HG03460 (cell line): ENCODE results near the gene RBPMS2.
"Not testable (repeated sequence)": the region's sequence is repeated elsewhere in the genome, so short reads cannot be mapped to it uniquely, and the experiment has no call there.

ENCODE experiments used
- ATAC-seq: cut with Tn5 transposase; IDR thresholded peaks from one replicate; pipeline ENCODE4 v1.9.1; 2021; ENCODE audit not compliant: unreplicated experiment

Gene RBPMS2

DNA sequence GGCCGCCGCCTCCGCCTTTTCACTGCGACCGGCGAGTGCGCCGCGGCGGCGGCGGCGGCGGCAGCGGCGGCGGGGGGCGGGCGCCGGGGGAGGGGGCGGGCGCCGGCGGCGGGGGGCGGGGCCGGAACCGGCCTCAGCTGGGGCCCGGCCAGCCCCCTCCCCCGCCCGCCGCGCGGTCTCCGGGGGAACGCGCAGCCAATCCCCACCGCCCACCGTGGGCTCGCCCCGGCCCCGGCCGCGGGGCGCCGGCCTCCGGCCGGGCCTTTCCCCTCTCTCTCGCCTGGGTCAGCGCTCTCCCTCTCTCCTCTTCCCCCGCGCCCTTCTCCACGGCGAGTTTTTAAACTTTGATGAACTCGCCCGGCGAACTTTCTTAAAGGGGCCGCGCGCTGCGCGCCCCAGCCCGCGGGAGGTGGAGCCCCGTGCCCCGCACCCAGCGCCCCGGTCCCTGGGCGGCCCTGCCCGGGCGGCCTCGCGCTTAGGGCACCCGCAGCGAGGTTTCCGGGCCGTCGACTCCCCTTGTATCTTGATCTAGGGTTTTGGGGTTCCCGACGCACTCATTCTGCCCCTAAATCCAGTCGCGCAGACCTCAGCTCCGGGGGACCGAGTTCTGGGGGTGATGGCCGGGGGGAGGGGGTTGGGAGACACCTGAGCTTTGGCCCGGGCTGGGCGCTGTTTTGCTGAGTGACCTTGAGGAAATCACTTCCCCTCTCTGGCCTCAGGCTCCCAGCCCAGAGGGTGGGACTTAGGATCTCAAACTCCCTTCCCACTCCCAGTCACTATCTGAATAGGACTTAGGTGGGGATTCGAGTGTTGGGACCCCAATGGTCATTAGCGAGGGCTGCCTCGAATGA, at the start of gene RBPMS2:
RBPMS2 (minus strand) TSS at position 39 of the 851 bp plus-strand sequence. CDS start 270 bp downstream, outside the sequence.
- no peak for ATAC-seq

DNA sequence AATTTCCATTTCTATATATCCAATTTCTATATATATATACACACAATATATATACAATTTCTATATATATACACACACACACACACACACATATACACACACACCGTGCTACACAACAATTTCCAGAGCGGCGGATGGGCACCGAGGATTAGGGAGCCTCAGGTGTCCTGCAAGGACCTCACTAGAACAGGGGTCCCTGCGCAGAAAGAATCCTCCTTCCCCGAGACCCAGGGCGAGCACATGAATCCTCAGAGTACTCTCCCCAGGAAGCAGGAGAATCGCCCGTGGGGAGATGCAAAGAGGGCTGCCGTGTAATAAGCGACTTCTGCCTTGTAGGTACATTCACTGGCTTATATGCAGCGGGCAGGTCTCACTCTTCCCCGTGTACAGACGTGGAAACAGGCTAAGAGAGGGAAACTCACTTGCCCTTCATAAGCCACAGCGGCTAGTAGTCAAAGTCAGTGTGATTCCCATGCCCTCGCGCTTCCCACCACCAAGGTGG, 49.6 kb upstream of the RBPMS2 start:
- no peak for ATAC-seq

DNA sequence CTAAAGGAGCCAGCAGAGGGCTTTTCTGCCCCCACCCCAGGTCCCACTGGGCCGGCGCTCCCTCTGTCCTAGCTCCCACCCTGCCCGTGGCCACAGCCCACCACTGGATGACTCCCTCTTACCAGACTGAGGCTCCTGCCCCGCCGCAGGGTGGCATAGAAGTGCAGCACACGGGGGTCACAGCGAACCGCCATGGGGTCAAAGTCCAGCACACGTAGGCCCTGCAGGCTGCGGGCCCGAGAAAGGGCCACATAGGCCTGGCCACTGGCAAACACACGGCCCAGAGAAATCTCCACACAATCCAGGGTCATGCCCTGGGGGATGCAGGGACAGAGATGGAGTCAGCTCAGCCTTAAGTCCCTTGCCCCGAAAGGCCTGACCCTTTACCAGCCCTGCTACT, 41.1 kb upstream of the RBPMS2 start:
- no peak for ATAC-seq

DNA sequence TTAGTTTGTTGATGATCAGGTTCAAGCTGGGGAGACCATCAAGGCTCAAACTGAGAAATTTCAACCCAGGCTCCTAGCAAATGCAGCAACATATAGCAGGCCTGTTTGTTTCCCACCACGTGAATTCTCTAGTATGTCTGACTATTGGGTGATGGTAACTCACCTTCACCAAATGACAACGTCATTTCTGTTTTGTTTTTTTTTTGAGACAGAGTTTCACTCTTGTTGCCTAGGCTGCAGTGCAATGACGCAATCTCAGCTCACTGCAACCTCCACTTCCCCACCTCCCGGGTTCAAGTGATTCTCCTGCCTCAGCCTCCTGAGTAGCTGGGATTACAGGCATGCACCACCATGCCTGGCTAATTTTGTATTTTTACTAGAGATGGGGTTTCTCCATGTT, 39.6 kb upstream of the RBPMS2 start:
- ATAC-seq = not testable (repeated sequence)

DNA sequence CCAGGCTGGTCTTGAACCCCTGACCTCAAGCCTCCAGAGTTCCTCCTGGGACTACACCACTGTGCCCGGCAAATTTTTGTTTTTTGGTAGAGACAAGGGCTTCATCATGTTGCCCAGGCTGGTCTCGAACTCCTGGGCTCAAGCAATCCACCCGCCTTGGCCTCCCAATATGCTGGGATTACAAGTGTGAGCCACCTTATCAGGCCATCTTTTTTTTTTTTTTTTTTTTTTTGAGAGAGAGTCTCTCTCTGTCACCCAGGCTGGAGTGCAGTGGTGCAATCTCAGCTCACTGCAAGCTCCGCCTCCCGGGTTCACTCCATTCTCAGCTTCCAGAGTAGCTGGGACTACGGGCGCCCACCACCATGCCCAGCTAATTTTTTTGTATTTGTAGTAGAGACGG, 38.9 kb upstream of the RBPMS2 start:
- not testable (repeated sequence) for ATAC-seq

DNA sequence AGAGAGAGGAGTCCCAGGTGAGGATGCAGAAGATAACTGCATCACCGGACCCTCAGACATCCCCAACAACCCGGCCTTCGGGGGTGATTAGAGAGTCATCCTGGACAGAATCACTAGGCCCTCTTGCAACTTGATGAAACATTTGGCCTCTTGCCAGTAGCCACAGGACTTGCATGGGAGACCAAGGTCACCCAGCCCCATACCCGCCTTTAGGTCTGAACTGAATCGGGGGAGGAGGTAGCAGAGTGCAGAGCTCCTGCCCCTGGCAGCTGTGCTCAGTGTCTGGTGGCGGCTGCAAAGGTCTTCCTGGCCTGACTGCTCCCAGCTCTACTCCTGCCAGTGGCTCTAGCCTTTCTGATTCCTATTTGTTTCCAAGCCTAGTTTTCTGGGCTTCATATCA, 37.7 kb upstream of the RBPMS2 start:
- ATAC-seq = no peak

DNA sequence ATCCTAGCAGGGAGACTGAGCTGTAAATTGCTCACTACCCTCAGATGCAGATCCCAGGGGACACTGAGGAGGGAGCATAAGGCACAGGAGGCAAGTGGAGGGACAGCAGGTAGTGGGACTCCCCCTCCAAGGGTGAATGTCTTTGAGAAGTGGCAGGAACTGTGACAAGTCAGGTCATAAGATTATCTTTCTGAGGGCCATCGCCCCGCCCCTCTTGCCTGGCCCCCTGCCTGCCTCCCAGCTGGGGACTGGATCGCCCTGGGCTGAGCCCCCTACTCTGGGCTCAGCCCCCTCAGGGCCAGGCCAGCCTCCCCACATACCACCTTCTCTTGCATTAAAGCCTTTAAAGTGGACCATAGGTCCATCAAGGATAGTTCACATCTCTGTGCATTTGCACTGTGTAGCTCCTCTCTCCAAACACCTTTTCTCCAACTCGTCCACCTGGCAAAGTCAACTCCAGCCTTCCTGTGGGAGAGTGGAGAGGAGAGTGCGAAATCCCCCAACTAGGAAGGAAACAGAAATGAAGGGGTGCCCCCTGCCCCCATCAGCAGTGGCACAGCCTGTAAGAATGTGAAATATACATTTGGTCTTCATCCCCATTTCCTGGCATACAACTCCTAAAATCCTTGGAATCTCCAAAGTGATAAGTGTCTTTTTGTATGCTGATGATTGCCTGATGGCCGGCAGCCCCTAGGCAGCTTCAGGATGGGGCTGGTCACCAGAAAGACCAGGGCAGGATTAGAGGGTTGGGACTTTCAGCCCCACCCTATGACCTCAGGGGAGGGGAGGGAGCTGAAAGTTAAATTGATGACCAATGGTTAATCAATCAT, 35.3 kb upstream of the RBPMS2 start:
- no peak for ATAC-seq

DNA sequence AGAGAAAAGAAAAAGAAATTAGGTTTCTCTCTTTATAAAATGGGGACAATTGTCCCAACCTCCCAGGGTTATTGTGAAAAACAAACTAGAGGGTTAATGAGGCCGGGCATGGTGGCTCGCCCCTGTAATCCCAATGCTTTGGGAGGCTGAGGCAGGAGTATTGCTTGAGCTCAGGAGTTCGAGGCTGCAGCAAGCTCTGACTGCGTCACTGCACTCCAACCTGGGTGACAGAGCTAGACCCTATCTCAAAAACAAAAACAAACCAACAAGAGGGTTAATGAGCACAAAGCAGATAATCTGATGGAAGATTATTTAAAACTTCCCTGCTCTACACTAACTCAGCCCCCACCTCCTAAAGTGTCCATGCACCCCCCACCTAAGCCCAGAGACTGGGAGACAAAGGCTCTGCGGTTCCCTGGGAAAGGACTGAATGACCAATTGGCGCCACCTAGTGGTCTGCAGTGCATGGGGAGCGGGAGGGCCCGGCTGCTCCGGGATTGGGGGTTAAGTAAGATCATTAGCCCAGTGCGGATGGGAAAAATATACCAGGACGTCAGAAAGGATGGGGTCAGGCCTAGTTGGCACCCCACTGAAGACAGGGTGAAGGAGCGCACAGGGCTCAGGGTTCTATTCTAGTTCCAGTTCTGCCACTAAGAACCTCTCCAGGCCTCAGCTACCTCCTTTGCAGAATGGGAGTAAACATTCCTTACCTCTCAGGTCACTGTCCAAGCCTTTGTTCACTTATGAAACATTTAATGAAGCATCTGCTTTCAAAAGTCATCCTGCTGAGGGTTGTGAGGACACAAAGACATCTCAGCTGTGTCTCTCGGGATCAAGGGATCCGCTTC, 34.5 kb upstream of the RBPMS2 start:
- ATAC-seq = no peak

DNA sequence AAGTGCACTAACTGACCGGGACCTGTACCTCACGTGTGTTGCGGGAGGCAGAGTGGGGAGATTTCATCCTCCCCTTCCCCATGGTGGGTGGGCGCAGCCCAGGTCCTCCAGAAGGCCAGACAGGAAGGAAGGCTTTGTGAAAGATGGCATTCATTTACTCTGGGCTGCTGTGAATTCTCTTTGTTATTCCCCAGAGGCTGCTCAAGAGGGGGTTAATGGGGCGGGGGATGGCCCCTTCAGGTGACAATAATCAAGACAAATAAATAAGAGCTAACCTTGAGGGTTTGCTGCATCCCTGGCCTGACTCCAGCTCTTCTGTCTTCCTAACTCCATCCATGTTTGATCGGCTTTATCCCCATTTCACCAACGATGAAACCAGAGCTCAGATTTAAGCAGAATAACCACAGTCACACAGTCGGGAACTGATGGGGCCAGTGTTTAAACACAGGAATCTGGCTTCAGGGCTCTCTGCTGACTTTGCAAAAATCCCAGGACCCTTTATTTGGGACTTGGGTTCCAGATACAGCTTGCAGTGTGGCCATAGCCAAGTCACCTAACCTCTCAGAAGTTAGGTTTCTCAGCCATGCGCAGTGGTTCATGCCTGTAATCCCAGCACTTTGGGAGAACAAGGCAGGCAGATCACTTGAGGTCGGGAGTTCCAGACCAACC, 33.5 kb upstream of the RBPMS2 start:
- ATAC-seq = no peak

DNA sequence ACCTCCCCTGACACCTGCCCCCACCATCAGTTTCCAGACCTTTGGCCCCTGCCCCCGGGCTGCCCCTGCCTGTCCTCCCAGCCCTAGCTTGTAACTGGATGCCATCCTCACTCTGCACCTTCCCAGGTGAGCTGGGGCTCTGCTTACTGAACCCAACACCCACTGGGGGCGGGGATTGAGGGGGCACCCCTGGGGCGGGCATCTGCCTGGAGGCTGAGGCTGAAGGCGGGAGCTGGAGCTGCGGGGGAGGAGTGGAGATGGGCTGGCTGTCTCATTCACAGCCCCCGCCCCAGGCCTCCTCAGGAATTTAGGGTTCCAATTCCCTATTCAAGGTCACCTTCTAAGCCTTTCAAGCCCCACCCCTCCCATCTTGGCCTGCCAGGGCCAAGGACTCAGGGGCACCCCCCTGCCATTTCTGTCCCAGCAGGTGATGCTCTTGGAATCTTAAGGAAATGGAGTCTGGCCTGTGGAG, 32.4 kb upstream of the RBPMS2 start:
- no peak for ATAC-seq

DNA sequence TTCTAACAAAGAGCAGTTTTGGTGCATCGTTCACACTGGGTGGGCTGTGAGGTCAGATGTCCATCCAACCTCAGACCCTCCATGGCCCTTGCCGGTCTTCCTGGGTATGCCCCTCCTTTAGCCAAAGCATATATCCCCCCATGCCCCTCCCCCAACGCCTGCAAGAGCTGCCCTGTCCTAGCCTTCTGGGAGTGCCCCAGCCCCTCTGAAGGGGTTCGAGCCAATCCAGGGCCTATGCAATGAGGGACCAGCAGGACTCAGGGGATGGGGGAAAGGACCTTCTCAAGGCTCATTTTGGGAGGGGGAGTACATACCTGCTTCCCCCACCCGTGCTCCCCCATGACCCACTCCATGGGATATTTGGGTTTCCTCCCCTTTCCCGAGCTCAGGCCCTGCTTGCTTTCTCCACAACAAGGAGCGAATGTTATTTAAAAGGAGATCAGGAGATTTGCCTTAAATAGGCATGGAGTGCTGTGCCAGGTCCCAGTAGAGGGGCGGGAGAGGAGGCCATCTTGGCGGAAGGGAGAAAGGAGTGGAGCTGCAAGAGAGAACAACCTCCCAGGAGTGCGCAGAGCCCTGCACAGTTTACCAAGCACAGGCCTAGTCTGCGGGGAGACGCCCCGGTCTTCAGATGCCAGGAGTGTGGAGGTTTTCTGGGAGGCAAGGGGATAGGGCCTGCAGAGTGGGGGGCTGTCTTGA, 31.8 kb upstream of the RBPMS2 start:
- ATAC-seq = no peak

DNA sequence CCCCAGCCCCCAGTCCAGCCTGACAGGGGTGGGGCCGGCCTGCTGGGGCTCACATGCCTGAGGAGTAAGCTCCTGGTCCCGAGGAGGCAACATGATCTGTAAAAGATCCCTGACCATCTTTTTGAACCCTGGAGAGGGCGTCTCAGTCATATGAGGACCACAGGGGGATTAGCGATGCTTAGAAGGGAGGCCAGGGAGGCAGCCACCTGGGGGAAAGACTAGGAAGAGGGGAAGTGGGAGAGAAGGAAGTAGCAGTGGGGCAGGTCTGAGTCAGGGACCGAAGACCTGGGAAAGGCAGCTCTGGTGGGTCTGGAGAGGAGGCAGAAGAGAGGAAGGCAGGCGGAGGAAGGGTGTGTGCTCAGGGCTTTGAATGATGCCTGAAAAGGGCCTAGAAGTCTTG, 31.1 kb upstream of the RBPMS2 start:
- no peak for ATAC-seq

DNA sequence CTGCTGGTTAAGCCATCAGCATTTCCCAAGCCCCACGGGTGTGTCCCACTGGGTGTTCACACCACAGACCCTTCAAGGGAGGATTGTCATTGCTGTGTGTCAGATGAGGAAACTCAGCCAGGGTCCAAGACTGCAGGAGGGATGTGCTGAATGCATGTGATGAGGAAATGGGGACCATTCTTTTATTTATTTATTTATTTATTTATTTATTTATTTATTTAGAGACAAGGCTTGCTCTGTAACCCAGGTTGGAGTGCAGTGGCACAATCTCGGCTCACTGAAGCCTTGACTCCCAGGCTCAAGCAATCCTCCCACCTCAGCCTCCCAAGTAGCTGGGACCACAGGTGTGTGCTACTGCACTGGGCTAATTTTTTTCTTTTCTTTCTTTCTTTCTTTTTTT, 29.2 kb upstream of the RBPMS2 start:
- no peak for ATAC-seq

DNA sequence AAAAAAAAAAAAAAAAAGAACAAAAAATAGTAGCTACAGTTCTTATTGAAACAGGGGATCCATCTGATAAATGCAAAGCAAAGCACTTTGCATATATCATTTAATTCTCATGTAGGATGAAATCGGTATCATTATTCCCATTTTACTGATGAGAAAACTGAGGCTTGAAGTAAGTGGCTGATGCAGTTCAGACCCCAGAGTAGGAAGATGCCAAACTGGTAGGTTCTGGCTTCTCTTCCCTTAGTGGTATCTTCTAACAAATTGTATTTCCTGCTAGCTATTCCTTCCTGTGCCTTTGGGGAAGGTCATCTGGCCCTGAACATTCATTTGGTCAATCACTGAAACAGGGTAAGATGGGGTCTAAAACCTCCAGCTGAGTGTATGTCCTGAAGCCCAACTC, 28.1 kb upstream of the RBPMS2 start:
- ATAC-seq = no peak

DNA sequence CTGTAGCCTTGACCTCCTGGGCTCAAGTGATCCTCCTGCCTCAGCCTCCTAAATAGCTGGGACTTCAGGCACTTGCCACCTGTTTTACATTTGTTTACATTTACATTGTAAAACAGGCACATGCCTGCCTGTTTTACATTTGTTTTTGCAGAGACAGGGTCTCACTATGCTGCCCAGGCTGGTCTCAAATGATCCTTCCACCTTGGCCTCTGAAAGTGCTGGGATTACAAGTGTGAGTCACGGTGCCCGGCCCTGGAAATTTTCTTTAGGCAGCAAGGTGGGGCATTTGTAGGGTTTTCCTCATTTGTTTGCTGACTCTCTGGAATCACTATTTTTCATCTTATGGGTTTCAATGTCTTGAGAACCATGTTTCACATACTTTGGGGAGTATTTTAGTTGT, 25.1 kb upstream of the RBPMS2 start:
- ATAC-seq = no peak

DNA sequence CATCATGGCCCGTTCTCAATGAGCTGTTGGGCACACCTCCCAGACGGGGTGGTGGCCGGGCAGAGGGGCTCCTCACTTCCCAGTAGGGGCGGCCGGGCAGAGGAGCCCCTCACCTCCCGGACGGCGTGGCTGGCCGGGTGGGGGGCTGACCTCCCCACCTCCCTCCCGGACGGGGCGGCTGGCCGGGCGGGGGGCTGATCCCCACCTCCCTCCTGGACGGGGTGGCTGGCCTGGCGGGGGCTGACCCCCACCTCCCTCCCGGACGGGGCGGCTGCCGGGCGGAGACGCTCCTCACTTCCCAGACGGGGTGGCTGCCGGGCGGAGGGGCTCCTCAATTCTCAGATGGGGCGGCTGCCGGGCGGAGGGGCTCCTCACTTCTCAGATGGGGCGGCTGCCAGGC, 23.5 kb upstream of the RBPMS2 start:
- ATAC-seq = not testable (repeated sequence)

DNA sequence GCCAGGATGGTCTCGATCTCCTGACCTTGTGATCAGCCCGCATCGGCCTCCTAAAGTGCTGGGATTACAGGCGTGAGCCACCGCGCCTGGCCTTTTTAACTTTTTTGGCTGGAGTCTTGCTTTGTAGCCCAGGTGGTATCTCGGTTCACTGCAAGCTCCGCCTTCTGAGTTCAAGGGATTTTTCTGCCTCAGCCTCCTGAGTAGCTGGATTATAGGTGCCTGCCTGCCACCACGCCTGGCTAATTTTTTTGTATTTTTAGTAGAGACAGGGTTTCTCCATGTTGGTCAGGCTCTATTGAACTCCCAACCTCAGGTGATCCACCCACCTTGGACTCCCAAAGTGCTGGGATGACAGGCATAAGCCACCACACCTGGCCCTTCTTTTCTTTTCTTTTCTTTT, 20.5 kb upstream of the RBPMS2 start:
- not testable (repeated sequence) for ATAC-seq

DNA sequence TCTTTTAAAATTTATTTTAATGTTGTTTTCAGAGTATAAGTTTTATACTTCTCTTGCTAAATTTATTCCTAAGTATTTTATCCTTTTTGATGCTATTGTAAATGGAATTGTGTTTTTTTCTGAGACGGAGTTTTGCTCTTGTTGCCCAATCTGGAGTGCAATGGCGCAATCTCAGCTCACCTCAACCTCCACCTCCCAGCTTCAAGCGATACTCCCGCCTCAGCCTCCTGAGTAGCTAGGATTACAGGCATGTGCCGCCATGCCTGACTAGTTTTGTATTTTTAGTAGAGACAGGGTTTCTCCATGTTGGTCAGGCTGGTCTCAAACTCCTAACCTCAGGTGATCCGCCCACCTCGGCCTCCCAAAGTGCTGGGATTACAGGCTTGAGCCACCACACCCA, 19.9 kb upstream of the RBPMS2 start:
- ATAC-seq = not testable (repeated sequence)

DNA sequence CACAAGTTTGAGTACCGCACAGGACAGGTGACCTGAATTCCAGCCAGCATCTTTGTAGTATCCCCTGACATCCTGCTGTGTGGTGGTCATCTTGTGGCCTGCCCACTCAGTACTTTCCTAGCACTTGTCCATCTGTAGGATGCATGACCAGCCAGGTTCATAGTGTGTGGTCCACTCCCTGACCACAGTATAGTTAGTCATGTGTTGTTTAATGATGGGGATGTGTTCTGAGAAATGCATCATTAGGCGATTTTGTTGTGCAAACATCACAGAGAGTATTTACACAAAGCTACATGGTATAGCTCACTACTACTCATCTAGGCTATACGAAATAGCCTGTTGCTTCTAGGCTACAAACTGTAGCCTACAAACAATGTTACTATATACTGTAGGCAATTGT, 16.9 kb upstream of the RBPMS2 start:
- no peak for ATAC-seq

DNA sequence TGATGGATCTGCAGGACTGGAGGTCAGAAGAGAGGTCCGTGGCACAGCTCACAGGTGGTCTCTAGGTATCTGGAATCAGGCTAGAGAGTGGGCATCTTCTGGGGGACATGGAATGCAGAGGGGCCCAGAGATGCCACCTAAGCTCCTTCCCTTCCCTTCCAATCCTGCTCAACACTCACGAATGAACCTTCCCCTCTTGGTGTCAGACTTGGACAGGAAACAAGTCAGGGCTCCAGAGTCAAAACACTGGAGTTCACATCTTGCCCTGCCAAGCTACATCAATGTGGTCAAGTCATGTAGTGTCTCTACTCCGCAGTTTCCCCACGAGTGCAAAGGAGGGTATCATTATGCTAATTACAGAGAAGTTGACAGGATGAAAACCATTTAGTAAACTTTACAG, 16.0 kb upstream of the RBPMS2 start:
- ATAC-seq = no peak
